ENCODE data around the gene CAMKK2. TPM values are rescaled to one million over a fixed set of nuclear protein-coding genes. Genes with fewer than 3 reads are reported as not detected.

CAMKK2 gene
- total and polyA plus RNA-seq, 9 of the 15 experiments (the other 6 are each of a cell fraction or from before 2014, with no cell fraction given), result 4.3 to 32.0 (median 18.2) TPM

DNA sequence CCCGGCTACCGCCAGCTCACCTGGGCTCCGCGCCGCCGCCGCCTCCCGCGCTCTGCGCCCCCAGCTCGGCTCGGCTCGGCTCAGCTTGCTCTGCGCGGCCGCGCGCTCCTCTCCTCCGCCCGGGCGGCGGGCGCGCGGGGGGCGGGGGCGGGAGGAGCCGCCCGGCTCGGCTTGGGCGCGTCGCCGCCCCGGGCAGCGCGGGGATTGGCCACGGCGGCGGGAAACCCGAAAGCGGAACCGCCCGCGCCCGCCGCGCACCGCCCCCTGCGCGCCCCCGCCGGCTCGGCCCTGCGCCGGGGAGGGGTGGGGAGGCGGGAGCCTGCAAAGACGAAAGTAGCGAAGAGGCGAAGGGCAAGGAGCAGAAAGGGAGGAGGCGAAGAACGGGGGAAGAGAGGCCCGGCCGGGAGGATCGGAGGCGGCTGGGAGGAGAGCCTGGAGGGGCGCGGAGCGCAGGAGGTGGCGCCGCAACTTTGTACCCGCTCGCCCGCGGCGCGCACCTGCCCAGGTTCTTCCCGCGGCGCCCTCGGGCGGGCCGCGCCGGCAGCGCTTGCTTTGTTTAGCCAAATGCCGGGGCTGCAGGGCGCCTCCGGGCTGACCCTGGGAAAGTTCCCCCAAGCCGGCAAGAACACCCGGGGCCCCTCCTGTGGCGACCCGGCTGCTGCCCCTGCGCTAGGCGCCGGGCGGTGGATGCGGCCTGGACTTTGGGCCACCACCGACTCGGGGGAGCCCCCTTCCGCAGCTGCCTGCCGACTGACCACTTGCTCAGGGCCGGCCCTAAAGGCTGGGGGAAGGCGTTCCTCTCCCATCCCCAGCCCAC, at the start of gene CAMKK2 (continued):
- TF ChIP-seq, protein P1, sequence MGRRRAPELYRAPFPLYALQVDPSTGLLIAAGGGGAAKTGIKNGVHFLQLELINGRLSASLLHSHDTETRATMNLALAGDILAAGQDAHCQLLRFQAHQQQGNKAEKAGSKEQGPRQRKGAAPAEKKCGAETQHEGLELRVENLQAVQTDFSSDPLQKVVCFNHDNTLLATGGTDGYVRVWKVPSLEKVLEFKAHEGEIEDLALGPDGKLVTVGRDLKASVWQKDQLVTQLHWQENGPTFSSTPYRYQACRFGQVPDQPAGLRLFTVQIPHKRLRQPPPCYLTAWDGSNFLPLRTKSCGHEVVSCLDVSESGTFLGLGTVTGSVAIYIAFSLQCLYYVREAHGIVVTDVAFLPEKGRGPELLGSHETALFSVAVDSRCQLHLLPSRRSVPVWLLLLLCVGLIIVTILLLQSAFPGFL (CRISPR knock-in tag; IDR thresholded peaks at IDR 0.05), result no peak
- TF ChIP-seq MYBL2 (IDR thresholded peaks at IDR 0.05; ENCODE audit: low read depth) (no peak), MYBL2 (CRISPR knock-in tag; IDR thresholded peaks at IDR 0.05; ENCODE audit: borderline replicate concordance) (no peak), PCBP2 (IDR thresholded peaks at IDR 0.05; ENCODE audit: low read depth, low read length, poor library complexity, severe bottlenecking) (no peak), NRF1 (conservative IDR thresholded peaks at IDR 0.05 in 1 of 2, IDR thresholded peaks at IDR 0.05 in 1 of 2) (peak; percentile 85 to 86), KDM5B (IDR thresholded peaks at IDR 0.05; ENCODE audit: insufficient replicate concordance, low read depth, low read length) (peak; percentile 51), ZFP1 (CRISPR knock-in tag; IDR thresholded peaks at IDR 0.05) (no peak), ZNF696 (CRISPR knock-in tag; conservative IDR thresholded peaks at IDR 0.05) (no peak), MEF2D (tag; conservative IDR thresholded peaks at IDR 0.05; ENCODE audit: low read depth) (no peak), ZNF23 (CRISPR knock-in tag; IDR thresholded peaks at IDR 0.05) (no peak), PHB2 (IDR thresholded peaks at IDR 0.05; ENCODE audit: low read depth) (no peak), ESRRB (CRISPR knock-in tag; IDR thresholded peaks at IDR 0.05; ENCODE audit: borderline replicate concordance) (no peak), SREBF2 (CRISPR knock-in tag; IDR thresholded peaks at IDR 0.05) (no peak), HDAC1 (IDR thresholded peaks at IDR 0.05) (peak in 1 of 2 experiments; percentile 59; a peak in 2 of 4 replicates), ZNF175 (CRISPR knock-in tag; IDR thresholded peaks at IDR 0.05; ENCODE audit: low read depth) (peak; percentile 85), ZNF778 (CRISPR knock-in tag; IDR thresholded peaks at IDR 0.05) (no peak)
- TF ChIP-seq, protein P2, sequence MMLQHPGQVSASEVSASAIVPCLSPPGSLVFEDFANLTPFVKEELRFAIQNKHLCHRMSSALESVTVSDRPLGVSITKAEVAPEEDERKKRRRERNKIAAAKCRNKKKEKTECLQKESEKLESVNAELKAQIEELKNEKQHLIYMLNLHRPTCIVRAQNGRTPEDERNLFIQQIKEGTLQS (IDR thresholded peaks at IDR 0.05), result no peak
- TF ChIP-seq, protein P2 (CRISPR knock-in tag; conservative IDR thresholded peaks at IDR 0.05), result no peak
- TF ChIP-seq, protein P3, sequence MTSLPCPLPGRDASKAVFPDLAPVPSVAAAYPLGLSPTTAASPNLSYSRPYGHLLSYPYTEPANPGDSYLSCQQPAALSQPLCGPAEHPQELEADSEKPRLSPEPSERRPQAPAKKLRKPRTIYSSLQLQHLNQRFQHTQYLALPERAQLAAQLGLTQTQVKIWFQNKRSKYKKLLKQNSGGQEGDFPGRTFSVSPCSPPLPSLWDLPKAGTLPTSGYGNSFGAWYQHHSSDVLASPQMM (CRISPR knock-in tag; IDR thresholded peaks at IDR 0.05), result no peak
- TF ChIP-seq, protein P4, sequence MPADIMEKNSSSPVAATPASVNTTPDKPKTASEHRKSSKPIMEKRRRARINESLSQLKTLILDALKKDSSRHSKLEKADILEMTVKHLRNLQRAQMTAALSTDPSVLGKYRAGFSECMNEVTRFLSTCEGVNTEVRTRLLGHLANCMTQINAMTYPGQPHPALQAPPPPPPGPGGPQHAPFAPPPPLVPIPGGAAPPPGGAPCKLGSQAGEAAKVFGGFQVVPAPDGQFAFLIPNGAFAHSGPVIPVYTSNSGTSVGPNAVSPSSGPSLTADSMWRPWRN (IDR thresholded peaks at IDR 0.05; ENCODE audit: low read depth), result no peak
- TF ChIP-seq, protein P5, sequence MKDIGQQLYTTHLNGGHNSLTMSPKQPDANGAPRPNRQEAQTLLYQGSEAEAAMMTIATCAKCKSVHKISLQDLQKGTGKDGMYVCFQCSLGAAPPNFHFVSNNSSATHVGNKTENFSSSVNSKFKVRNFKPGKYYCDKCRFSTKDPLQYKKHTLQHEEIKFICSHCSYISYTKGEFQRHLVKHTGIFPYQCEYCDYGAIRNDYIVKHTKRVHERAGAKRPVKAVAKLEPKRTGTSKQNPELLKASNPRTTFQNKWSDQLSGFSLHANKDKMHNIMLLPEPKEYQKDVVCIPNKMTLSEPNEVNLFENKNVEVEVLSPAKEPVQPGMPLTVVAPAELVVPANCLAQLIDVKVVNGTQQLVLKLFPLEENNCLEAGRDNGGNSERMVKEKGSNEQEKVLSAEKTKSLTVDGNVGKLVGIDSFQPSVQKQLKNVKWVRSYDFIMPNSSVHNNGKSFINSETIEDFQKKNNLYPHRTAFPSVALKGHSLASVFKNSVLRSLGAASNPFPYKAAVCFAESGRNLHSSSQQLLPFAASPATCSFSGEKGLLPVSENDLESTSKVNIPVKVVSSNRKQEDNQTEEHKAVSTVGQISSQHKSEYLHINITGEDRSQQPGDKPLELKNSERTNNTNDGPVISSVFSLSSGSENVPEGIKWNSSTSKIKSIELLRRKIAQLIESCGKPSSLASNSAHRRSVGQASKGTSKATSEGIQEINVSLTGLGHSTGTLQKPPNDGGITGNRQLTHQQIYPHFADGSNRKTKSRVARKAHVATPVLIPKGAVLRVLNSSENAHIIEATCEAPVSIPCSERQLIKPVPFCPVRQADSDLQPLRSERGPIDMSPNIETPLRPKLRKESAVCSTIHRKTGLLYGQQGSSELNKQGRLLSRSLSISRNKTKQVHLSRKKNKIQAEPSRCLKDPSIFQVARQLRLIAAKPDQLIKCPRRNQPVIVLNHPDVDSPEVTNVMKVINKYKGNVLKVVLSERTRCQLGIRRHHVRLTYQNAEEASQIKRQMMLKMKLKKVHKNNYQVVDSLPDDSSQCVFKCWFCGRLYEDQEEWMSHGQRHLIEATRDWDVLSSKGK (CRISPR knock-in tag; IDR thresholded peaks at IDR 0.05), result no peak

Data from K562 (cell line).